Omental fat pad (tissue), 4 donors: ENCODE measurements around the gene PTPRM. TPM values are rescaled to one million over a fixed set of nuclear protein-coding genes. Genes with fewer than 3 reads are reported as not detected.

Experiments
- ATAC-seq: fragments of 150-250 bp; one replicate; pipeline ENCODE4 v1.9.1; 2016; ENCODE audit warnings: mild to moderate bottlenecking, moderate library complexity; ENCODE audit not compliant: low FRiP score
- DNase-seq: peaks from one replicate; pipeline ENCODE4 v3.0.0-alpha.2; 2019; ENCODE audit warnings: low spot score
- total RNA-seq, 4 donors: library from RNA; depleted of rRNA; stranded (reverse); fragments of >200 nt; gene quantifications; one replicate each; pipeline ENCODE4 v1.1.0, GENCODE V29; 2016
- TF ChIP-seq, protein P1 (sequence below), 3 donors: fragments of 450-650 bp; IDR thresholded peaks; one replicate each; pipeline ENCODE4 v1.5.1; 2016 to 2017; ENCODE audit warnings: antibody characterized with exemption in 3 of 3, mild to moderate bottlenecking in 3 of 3, moderate library complexity in 2 of 3

Gene PTPRM
- total RNA-seq, 4 donors from 2014 or later: 64.8 to 238 (median 144) TPM

DNA sequence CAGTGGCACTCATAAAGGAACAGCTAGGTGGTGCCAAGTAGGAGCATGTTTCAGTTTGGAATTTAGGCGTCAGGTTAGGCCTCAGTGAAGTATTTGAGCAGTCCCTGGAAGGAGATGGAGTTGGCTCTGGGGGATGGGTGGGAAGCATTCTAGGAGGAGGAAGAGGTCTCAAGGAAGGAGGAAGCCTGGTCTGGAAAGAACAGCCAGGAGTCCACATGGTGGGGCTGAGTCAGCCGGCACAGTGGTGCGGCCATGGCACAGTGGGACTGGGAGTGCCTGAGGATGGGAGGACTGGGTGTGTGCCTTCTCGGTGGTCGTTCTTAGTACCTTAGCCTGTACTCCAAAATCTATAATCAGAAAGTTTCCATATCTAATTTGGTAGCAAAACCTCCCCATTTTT is 373.3 kb downstream of the PTPRM start:
- no peak for DNase-seq
- ATAC-seq: no peak
- TF ChIP-seq, protein P1, sequence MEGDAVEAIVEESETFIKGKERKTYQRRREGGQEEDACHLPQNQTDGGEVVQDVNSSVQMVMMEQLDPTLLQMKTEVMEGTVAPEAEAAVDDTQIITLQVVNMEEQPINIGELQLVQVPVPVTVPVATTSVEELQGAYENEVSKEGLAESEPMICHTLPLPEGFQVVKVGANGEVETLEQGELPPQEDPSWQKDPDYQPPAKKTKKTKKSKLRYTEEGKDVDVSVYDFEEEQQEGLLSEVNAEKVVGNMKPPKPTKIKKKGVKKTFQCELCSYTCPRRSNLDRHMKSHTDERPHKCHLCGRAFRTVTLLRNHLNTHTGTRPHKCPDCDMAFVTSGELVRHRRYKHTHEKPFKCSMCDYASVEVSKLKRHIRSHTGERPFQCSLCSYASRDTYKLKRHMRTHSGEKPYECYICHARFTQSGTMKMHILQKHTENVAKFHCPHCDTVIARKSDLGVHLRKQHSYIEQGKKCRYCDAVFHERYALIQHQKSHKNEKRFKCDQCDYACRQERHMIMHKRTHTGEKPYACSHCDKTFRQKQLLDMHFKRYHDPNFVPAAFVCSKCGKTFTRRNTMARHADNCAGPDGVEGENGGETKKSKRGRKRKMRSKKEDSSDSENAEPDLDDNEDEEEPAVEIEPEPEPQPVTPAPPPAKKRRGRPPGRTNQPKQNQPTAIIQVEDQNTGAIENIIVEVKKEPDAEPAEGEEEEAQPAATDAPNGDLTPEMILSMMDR (IDR thresholded peaks at IDR 0.05): no peak

DNA sequence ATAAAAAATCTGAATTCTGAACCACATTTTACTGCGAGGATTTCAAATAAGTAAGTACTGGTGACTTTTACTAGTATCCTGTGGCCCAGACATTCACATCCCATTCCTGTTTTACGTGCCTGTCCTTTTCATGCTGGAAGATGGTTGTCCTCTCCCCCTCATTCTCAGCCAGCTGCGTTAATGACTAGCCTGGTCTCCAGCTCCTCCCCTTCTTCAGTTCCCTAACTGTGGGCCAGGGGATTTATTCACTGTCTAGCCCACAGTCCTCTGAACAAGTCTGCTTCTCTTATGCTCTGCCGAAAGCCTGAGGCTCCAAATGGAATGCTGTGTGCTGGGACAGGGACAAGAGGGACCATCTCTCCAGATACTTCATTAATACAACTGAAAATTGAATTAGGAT is 373.9 kb downstream of the PTPRM start:
- TF ChIP-seq, protein P1 (IDR thresholded peaks at IDR 0.05): no peak
- DNase-seq (no peak), ATAC-seq (no peak)

DNA sequence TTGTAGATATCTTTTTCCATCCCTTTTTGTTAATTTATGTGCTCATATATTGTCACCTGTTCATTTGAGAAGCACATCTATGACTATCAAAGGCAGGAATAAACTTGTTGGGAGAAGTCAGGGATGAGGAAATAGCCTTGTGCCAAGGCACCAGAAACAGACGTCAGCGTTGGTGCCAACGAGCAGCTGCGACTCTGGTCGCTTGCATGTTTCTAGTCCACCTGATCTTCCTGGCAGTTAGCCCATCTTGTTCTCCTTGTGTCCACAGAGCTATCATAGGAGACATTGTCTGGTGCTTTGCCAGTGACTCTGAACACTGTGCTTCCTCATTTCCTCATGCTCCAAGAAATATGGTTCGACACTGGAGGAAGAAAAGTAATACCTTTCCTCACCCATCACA is 374.4 kb downstream of the PTPRM start:
- no peak for DNase-seq
- TF ChIP-seq, protein P1 (IDR thresholded peaks at IDR 0.05): no peak
- ATAC-seq: no peak

DNA sequence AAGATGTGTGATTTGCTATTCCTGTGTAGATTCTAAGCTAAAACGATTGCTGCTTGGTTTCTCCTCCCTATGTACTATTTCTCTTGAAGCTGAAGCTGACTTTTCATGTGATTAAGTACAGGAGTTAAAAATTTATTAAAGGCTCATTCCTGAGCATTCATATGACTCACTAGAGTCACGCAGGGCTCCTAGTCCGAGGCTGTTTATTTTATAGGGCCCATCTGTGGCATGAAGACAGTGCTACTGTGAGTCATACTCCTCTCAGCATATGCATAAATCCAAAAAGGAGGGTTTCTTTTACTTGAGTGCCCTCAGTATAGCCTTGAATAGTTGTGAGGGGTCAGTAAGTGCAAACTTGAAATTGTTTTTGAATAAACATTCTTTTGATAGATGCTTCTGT is 378.8 kb downstream of the PTPRM start:
- peak; percentile 32 for ATAC-seq
- DNase-seq: no peak
- TF ChIP-seq, protein P1 (IDR thresholded peaks at IDR 0.05): no peak

DNA sequence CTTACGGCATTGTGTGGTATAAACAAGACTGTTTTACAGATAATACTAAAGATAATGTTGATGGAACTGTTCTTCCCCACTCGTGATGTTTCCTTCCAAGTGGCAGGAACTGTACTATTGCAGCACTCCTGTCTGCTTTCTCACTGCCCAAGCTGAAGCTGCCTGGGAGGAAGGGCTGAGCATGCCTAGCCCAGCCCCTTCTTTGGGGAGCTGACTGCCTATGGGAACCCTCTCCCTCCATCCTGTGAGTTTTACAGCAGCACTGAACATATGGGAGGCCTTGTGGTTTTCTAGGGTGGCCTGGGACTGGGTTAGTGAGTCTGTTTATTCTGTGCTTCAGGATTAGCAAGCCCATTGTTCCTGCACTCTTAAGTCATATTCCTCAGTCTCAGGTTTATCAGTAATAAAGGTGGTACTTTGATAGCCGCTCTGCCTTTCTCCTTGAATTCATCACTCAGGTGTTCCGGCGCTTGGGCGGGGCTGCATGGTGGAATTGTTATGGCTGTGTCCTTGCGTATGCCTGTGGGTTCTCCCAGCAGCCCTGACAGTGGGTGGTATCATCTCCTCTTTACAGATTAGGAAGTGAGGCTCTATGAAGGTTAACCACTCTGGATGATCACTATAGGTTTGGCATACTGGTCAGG is 379.7 kb downstream of the PTPRM start:
- ATAC-seq: no peak
- no peak for DNase-seq
- TF ChIP-seq, protein P1 (IDR thresholded peaks at IDR 0.05): no peak

DNA sequence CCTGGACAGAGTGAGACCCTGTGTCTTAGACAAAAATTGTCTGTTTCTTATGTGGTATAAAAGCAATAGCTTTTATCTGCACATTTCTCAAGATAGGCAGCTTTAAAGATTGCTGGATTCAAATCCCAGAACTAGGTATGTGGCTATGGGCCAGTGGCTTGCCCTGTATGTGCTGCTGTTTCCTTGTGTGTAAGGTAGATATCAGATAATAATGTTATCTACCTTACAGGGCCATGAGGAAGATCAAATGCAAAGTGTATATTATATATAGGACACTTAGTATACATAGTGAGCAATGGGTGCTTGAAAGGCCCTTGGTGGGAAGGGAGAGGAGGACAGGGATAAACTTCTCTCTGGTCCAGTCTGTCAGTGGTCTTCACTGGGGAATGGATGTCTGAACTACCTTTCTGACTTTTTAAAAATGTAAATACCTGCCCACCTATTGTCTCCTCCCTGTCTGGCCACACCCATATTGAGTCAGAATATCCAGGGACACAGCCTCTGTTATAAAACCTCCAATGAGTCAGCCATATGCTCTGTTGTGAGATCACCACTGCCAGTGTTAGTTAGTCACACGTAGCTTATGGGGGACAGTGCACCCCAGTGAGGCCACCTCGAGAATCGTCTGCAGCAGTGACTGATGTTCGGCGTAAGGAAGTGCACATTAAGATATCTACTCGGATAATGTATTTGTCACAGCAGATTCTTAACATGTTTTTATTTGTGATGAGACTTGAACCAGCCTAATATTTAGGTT is 383.4 kb downstream of the PTPRM start:
- DNase-seq: no peak
- no peak for ATAC-seq
- TF ChIP-seq, protein P1 (IDR thresholded peaks at IDR 0.05): no peak
